Measurements from ENCODE around the gene TBC1D22A. TPM values are rescaled to one million over a fixed set of nuclear protein-coding genes. Genes with fewer than 3 reads are reported as not detected.
A peak's percentile ranks its signal among the peaks of the same experiment; 100 is the strongest.

Gene TBC1D22A
- total and polyA plus RNA-seq, 9 donors: 12.5 to 25.6 (median 18.5) TPM

GRCh38 chr22:46806794-46807193 is 44.3 kb downstream of the TBC1D22A start:
- H3K9me3 ChIP-seq: no peaks in the 10 kb centered on the region
- H3K36me3 ChIP-seq: no peaks in the 10 kb centered on the region
- no peaks in the 10 kb centered on the region for H3K27me3 ChIP-seq
- H3K27ac ChIP-seq: no peak overlapping the region
- 91 to 96% (median 93%) methylated on average over 7 of the region's 7 CpGs for WGBS, 3 donors
- no peaks in the 10 kb centered on the region for H3K4me1 ChIP-seq (ENCODE audit: insufficient read depth)
- DNase-seq: no peak
- TF ChIP-seq EP300 (IDR thresholded peaks at IDR 0.05) (no peak), POLR2A (IDR thresholded peaks at IDR 0.05) (no peak), CTCF (IDR thresholded peaks at IDR 0.05) (no peak)
- no peak overlapping the region for H3K4me3 ChIP-seq
- intact Hi-C loops (cut with DNase I): no loop called here

- 91 to 97% (median 97%) methylated on average over 6 of the region's 6 CpGs for WGBS, 3 donors
These were observed 45.0 kb downstream of the TBC1D22A start for GRCh38 chr22:46807458-46807857.

GRCh38 chr22:46809153-46809885 is 46.9 kb downstream of the TBC1D22A start:
- H3K27me3 ChIP-seq: no peaks in the 10 kb centered on the region
- TF ChIP-seq POLR2A (IDR thresholded peaks at IDR 0.05): no peak
- H3K27ac ChIP-seq: no peak overlapping the region
- intact Hi-C loops (cut with DNase I): no loop called here
- no peaks in the 10 kb centered on the region for H3K36me3 ChIP-seq
- no peaks in the 10 kb centered on the region for H3K4me1 ChIP-seq (ENCODE audit: insufficient read depth)
- no peaks in the 10 kb centered on the region for H3K9me3 ChIP-seq
- no peak for DNase-seq
- 95 to 98% (median 97%) methylated on average over 17 of the region's 17 CpGs for WGBS, 3 donors
- H3K4me3 ChIP-seq: no peak overlapping the region

More at GRCh38 chr22:46807458-46807857, 45.0 kb downstream of the TBC1D22A start:
- no peak for TF ChIP-seq EP300 (IDR thresholded peaks at IDR 0.05)
- no peak for TF ChIP-seq CTCF (IDR thresholded peaks at IDR 0.05)
- no peak for TF ChIP-seq POLR2A (IDR thresholded peaks at IDR 0.05)
- Histone ChIP-seq H3K9me3 (no peaks in the 10 kb centered on the region), H3K27ac (no peak overlapping the region), H3K36me3 (no peaks in the 10 kb centered on the region), H3K4me1 (ENCODE audit: insufficient read depth) (no peaks in the 10 kb centered on the region), H3K27me3 (no peaks in the 10 kb centered on the region), H3K4me3 (no peak overlapping the region)
- intact Hi-C loops (cut with DNase I): no loop called here
- no peak for DNase-seq

- 92 to 96% (median 95%) methylated on average over 21 of the region's 21 CpGs for WGBS, 3 donors
- Histone ChIP-seq H3K36me3 (no peaks in the 10 kb centered on the region), H3K9me3 (no peaks in the 10 kb centered on the region), H3K27ac (no peak overlapping the region), H3K4me1 (ENCODE audit: insufficient read depth) (no peaks in the 10 kb centered on the region), H3K27me3 (no peaks in the 10 kb centered on the region), H3K4me3 (no peak overlapping the region)
- intact Hi-C loops (cut with DNase I): no loop called here
- DNase-seq: peak in 1 of 5 donors; percentile 23
- no peak for TF ChIP-seq POLR2A (IDR thresholded peaks at IDR 0.05)
These were observed 48.7 kb downstream of the TBC1D22A start for GRCh38 chr22:46810856-46811786.

GRCh38 chr22:46812034-46812605 is 49.7 kb downstream of the TBC1D22A start:
- no peak overlapping the region for H3K4me3 ChIP-seq
- DNase-seq: no peak
- 83 to 89% (median 88%) methylated on average over 10 of the region's 10 CpGs for WGBS, 3 donors
- no peaks in the 10 kb centered on the region for H3K36me3 ChIP-seq
- no peaks in the 10 kb centered on the region for H3K27me3 ChIP-seq
- no peak overlapping the region for H3K27ac ChIP-seq
- H3K4me1 ChIP-seq (ENCODE audit: insufficient read depth): no peaks in the 10 kb centered on the region
- TF ChIP-seq CTCF (IDR thresholded peaks at IDR 0.05) (no peak), POLR2A (IDR thresholded peaks at IDR 0.05) (no peak), EP300 (IDR thresholded peaks at IDR 0.05) (no peak)
- intact Hi-C loops (cut with DNase I): no loop called here
- no peaks in the 10 kb centered on the region for H3K9me3 ChIP-seq

Measured in ovary (tissue), 9 donors.